GM12892 (cell line): ENCODE measurements around the gene B3GNT9.

Experiments
- DNase-seq: peaks from one replicate; pipeline ENCODE4 v3.0.0; 2011; ENCODE audit not compliant: insufficient read length
- FAIRE-seq: peaks from 2 replicates; lab custom pipeline; 2011; peaks lifted over from hg19 to GRCh38; lab: Jason Lieb, UNC
- POLR2A ChIP-seq: IDR thresholded peaks from 2 replicates; pipeline ENCODE4 v1.6.1; 2011; ENCODE audit warnings: low read depth, low read length, control low read depth
- POLR2AphosphoS5 ChIP-seq: IDR thresholded peaks from 2 replicates; pipeline ENCODE4 v1.6.1; 2011; ENCODE audit warnings: low read depth, low read length, control low read depth
- TAF1 ChIP-seq: IDR thresholded peaks from 2 replicates; pipeline ENCODE4 v1.6.1; 2011; ENCODE audit warnings: low read depth, mild to moderate bottlenecking, control low read depth, low read length, borderline replicate concordance

B3GNT9 gene

GRCh38 chr16:67165121-67166078 lies 14.6 kb upstream of the B3GNT9 start:
- peak; percentile 75 for FAIRE-seq
- TF ChIP-seq POLR2AphosphoS5 (no peak), POLR2A (no peak), TAF1 (no peak)
- no peak for DNase-seq

GRCh38 chr16:67164599-67165061 lies 13.8 kb upstream of the B3GNT9 start, which contains the start of gene HSF4:
Gene HSF4, plus strand, starts transcription at chr16:67164745. Its CDS starts 67 bp downstream, at chr16:67164812.
- no peak for DNase-seq
- peak; percentile 46 for FAIRE-seq
- TF ChIP-seq POLR2AphosphoS5 (no peak), POLR2A (no peak)

GRCh38 chr16:67163999-67164558 lies 13.3 kb upstream of the B3GNT9 start:
- no peak for TF ChIP-seq POLR2A
- no peak for TF ChIP-seq TAF1
- no peak for TF ChIP-seq POLR2AphosphoS5
- FAIRE-seq: peak; percentile 33
- DNase-seq: no peak

- no peak; the same call in 1 of the 2 replicates for TF ChIP-seq POLR2A
- no peak for TF ChIP-seq POLR2AphosphoS5
- no peak for TF ChIP-seq TAF1
- peak; percentile 80 for FAIRE-seq
- no peak for DNase-seq
Observed at GRCh38 chr16:67163164-67163998, 12.6 kb upstream of the B3GNT9 start.

GRCh38 chr16:67162506-67163163 lies 11.8 kb upstream of the B3GNT9 start:
- no peak for TF ChIP-seq POLR2A
- TF ChIP-seq TAF1: no peak
- TF ChIP-seq POLR2AphosphoS5: no peak
- FAIRE-seq (no peak), DNase-seq (no peak)

GRCh38 chr16:67161595-67162058 lies 10.8 kb upstream of the B3GNT9 start:
- DNase-seq: no peak
- FAIRE-seq: no peak
- TF ChIP-seq TAF1 (no peak), POLR2AphosphoS5 (no peak), POLR2A (no peak)

GRCh38 chr16:67158637-67159600 lies 8.1 kb upstream of the B3GNT9 start:
- peak; percentile 80 for FAIRE-seq
- no peak for DNase-seq
- TF ChIP-seq POLR2AphosphoS5 (peak; percentile 33; the same call in 1 of the 2 replicates), POLR2A (0 out of 2 replicates have a peak, but pooled peaks have one; percentile 46), TAF1 (no peak)

- TF ChIP-seq POLR2AphosphoS5: no peak
- TF ChIP-seq POLR2A: no peak
- no peak for TF ChIP-seq TAF1
- FAIRE-seq: no peak
- no peak for DNase-seq
Observed at GRCh38 chr16:67157892-67158635, 7.3 kb upstream of the B3GNT9 start.

GRCh38 chr16:67157106-67157748 lies 6.4 kb upstream of the B3GNT9 start:
- no peak for DNase-seq
- FAIRE-seq: no peak
- TF ChIP-seq TAF1: no peak
- TF ChIP-seq POLR2AphosphoS5: no peak
- no peak for TF ChIP-seq POLR2A
